Neuron (in vitro differentiated cells): ENCODE results near the gene TIMM17B.

ENCODE experiments used
- H2AFZ ChIP-seq: one replicate; pipeline ENCODE4 v1.6.1; 2013; ENCODE audit warnings: low read depth, mild to moderate bottlenecking, inconsistent platforms, low read length, moderate library complexity
- H3K27me3 ChIP-seq: one replicate; pipeline ENCODE4 v1.6.1; 2013; ENCODE audit warnings: low read length; ENCODE audit not compliant: insufficient read depth
- H3K36me3 ChIP-seq: one replicate; pipeline ENCODE4 v1.6.1; 2013; ENCODE audit warnings: low read length; ENCODE audit not compliant: insufficient read depth
- H3K4me1 ChIP-seq: one replicate; pipeline ENCODE4 v1.6.1; 2013; ENCODE audit warnings: low read length; ENCODE audit not compliant: insufficient read depth
- H3K4me3 ChIP-seq: 2 replicates; pipeline ENCODE4 v1.5.1; 2013; ENCODE audit warnings: mild to moderate bottlenecking, low read length, moderate library complexity
- H3K9me3 ChIP-seq: one replicate; pipeline ENCODE4 v1.6.1; 2013; ENCODE audit warnings: low read length

The TIMM17B gene

GRCh38 chrX:48927736-48928382 is 30.3 kb upstream of the TIMM17B start:
- Histone ChIP-seq H3K36me3 (peaks cover 29% of the 10 kb centered on the region), H2AFZ (no peak overlapping the region), H3K27me3 (no peaks in the 10 kb centered on the region), H3K4me1 (peaks cover 5% of the 10 kb centered on the region), H3K4me3 (no peak overlapping the region), H3K9me3 (no peaks in the 10 kb centered on the region)

- H3K27me3 ChIP-seq, result no peaks in the 10 kb centered on the region
- H3K4me1 ChIP-seq, result peaks cover 5% of the 10 kb centered on the region
- H3K4me3 ChIP-seq, result no peak overlapping the region
- no peaks in the 10 kb centered on the region for H3K9me3 ChIP-seq
- no peak overlapping the region for H2AFZ ChIP-seq
- peaks cover 31% of the 10 kb centered on the region for H3K36me3 ChIP-seq
Measured at GRCh38 chrX:48927123-48927522, 29.6 kb upstream of the TIMM17B start.

GRCh38 chrX:48924270-48924669 is 26.7 kb upstream of the TIMM17B start:
- Histone ChIP-seq H3K9me3 (no peaks in the 10 kb centered on the region), H3K4me3 (no peak overlapping the region), H3K27me3 (no peaks in the 10 kb centered on the region), H3K4me1 (peaks cover 23% of the 10 kb centered on the region), H2AFZ (no peak overlapping the region), H3K36me3 (peaks cover 29% of the 10 kb centered on the region)

GRCh38 chrX:48923771-48924170 is 26.2 kb upstream of the TIMM17B start:
- H3K9me3 ChIP-seq, result no peaks in the 10 kb centered on the region

GRCh38 chrX:48920718-48921104 is 23.1 kb upstream of the TIMM17B start:
- Histone ChIP-seq H3K9me3 (no peaks in the 10 kb centered on the region), H3K4me1 (peaks cover 25% of the 10 kb centered on the region), H3K4me3 (no peak overlapping the region)

More at GRCh38 chrX:48923771-48924170, 26.2 kb upstream of the TIMM17B start:
- H3K36me3 ChIP-seq, result peaks cover 29% of the 10 kb centered on the region
- H3K27me3 ChIP-seq, result no peaks in the 10 kb centered on the region
- H2AFZ ChIP-seq, result no peak overlapping the region
- peaks cover 23% of the 10 kb centered on the region for H3K4me1 ChIP-seq
- no peak overlapping the region for H3K4me3 ChIP-seq

GRCh38 chrX:48919947-48920717 is 22.6 kb upstream of the TIMM17B start:
- H3K9me3 ChIP-seq, result no peaks in the 10 kb centered on the region
- H3K36me3 ChIP-seq, result peaks cover 22% of the 10 kb centered on the region
- peak overlapping the region; percentile 50 for H3K4me3 ChIP-seq
- no peak overlapping the region for H2AFZ ChIP-seq
- H3K27me3 ChIP-seq, result no peaks in the 10 kb centered on the region
- peaks cover 25% of the 10 kb centered on the region for H3K4me1 ChIP-seq

More at GRCh38 chrX:48920718-48921104, 23.1 kb upstream of the TIMM17B start:
- Histone ChIP-seq H3K27me3 (no peaks in the 10 kb centered on the region), H3K36me3 (peaks cover 25% of the 10 kb centered on the region), H2AFZ (no peak overlapping the region)

- Histone ChIP-seq H3K36me3 (peaks cover 26% of the 10 kb centered on the region), H2AFZ (peak overlapping the region; percentile 73), H3K27me3 (no peaks in the 10 kb centered on the region), H3K4me1 (peaks cover 25% of the 10 kb centered on the region), H3K4me3 (peak overlapping the region; percentile 50), H3K9me3 (no peaks in the 10 kb centered on the region)
Measured at GRCh38 chrX:48919360-48919841, 21.8 kb upstream of the TIMM17B start.

GRCh38 chrX:48918643-48919340 is 21.2 kb upstream of the TIMM17B start, which contains the start of gene PIM2:
PIM2 (minus strand) TSS chrX:48919024; CDS start chrX:48918834, 190 bp downstream.
- Histone ChIP-seq H3K4me1 (peaks cover 25% of the 10 kb centered on the region), H3K27me3 (no peaks in the 10 kb centered on the region), H3K4me3 (peak within 1 kb of the TSS; percentile 50), H3K36me3 (peaks cover 26% of the 10 kb centered on the region), H3K9me3 (no peaks in the 10 kb centered on the region), H2AFZ (peak within 1 kb of the TSS; percentile 73)

GRCh38 chrX:48918301-48918642 is 20.7 kb upstream of the TIMM17B start:
- peaks cover 22% of the 10 kb centered on the region for H3K36me3 ChIP-seq
- H3K27me3 ChIP-seq, result no peaks in the 10 kb centered on the region
- no peak overlapping the region for H2AFZ ChIP-seq
- H3K9me3 ChIP-seq, result no peaks in the 10 kb centered on the region
- peak overlapping the region; percentile 50 for H3K4me3 ChIP-seq
- H3K4me1 ChIP-seq, result peaks cover 25% of the 10 kb centered on the region

GRCh38 chrX:48917139-48918001 is 19.8 kb upstream of the TIMM17B start:
- H3K4me3 ChIP-seq, result peak overlapping the region; percentile 50
- H3K36me3 ChIP-seq, result peaks cover 14% of the 10 kb centered on the region
- peaks cover 25% of the 10 kb centered on the region for H3K4me1 ChIP-seq
- H3K27me3 ChIP-seq, result no peaks in the 10 kb centered on the region
- H2AFZ ChIP-seq, result no peak overlapping the region
- H3K9me3 ChIP-seq, result no peaks in the 10 kb centered on the region

GRCh38 chrX:48914593-48915493 is 17.3 kb upstream of the TIMM17B start:
- Histone ChIP-seq H2AFZ (no peak overlapping the region), H3K27me3 (no peaks in the 10 kb centered on the region), H3K36me3 (peaks cover 12% of the 10 kb centered on the region), H3K4me3 (no peak overlapping the region), H3K4me1 (peaks cover 17% of the 10 kb centered on the region), H3K9me3 (no peaks in the 10 kb centered on the region)
